H1 (cell line): ENCODE results near the gene CHRD. TPM values are rescaled to one million over a fixed set of nuclear protein-coding genes. Genes with fewer than 3 reads are reported as not detected.
A peak's percentile ranks its signal among the peaks of the same experiment; 100 is the strongest.

ENCODE experiments used
- CTCF ChIA-PET: fragments of 300-600 bp; sonication (Branson Sonifier 250); formaldehyde crosslinking; loops from one replicate; lab custom pipeline; 2021; ENCODE audit not compliant: partially characterized antibody; lab: Charles Lee
- POLR2A ChIA-PET: fragments of 300-600 bp; sonication (Branson Sonifier 250); formaldehyde crosslinking; loops from one replicate; lab custom pipeline; 2021; ENCODE audit warnings: inconsistent platforms; ENCODE audit not compliant: partially characterized antibody; lab: Charles Lee
- DNase-seq, 2 experiments: peaks; one replicate each; pipeline versions ENCODE4 v3.0.0 to v3.0.0-alpha.2; 2010 to 2022; ENCODE audit warnings: low spot score in 2 of 2, low read depth in 1 of 2, mixed read lengths in 1 of 2
- FAIRE-seq: peaks from 2 replicates; lab custom pipeline; 2011; peaks lifted over from hg19 to GRCh38; lab: Jason Lieb, UNC
- H2AFZ ChIP-seq: 2 replicates; pipeline ENCODE4 v1.8.1; 2012; ENCODE audit warnings: low read length, inconsistent platforms
- H2AK5ac ChIP-seq: 2 replicates; pipeline ENCODE4 v1.6.1; 2013; ENCODE audit warnings: low read depth, low read length
- H2BK120ac ChIP-seq: replicated peaks from 2 replicates; pipeline ENCODE3; 2013; ENCODE audit warnings: low read depth, low read length, inconsistent platforms
- H2BK12ac ChIP-seq: 2 replicates; pipeline ENCODE4 v1.6.1; 2013; ENCODE audit warnings: low read depth, low read length
- H2BK15ac ChIP-seq: 2 replicates; pipeline ENCODE4 v1.6.1; 2013; ENCODE audit warnings: low read length
- H2BK20ac ChIP-seq: 2 replicates; pipeline ENCODE4 v1.6.1; 2013; ENCODE audit warnings: low read length
- H2BK5ac ChIP-seq: 2 replicates; pipeline ENCODE4 v1.6.1; 2013; ENCODE audit warnings: low read depth, low read length
- H3K14ac ChIP-seq: 2 replicates; pipeline ENCODE4 v1.6.1; 2013; ENCODE audit warnings: inconsistent platforms; ENCODE audit not compliant: insufficient read length
- H3K18ac ChIP-seq: 2 replicates; pipeline ENCODE4 v1.6.1; 2013; ENCODE audit warnings: low read length; ENCODE audit errors: extremely low read depth
- H3K23ac ChIP-seq: 2 replicates; pipeline ENCODE4 v1.6.1; 2013; ENCODE audit warnings: inconsistent platforms; ENCODE audit not compliant: insufficient read length
- H3K23me2 ChIP-seq: 2 replicates; pipeline ENCODE4 v1.6.1; 2013; ENCODE audit warnings: low read depth, low read length
- H3K27ac ChIP-seq: 2 replicates; pipeline ENCODE4 v1.6.1; 2011; ENCODE audit warnings: low read depth, low read length, inconsistent platforms
- H3K27me3 ChIP-seq, 4 experiments: replicated peaks in 1 of 4; 1 replicate in 1 of 4; 2 replicates in 3 of 4; pipeline versions ENCODE4 v1.6.1 to v1.8.1; 2011 to 2013; ENCODE audit warnings: low read length in 3 of 4, mild to moderate bottlenecking in 3 of 4, inconsistent platforms in 2 of 4, mixed read lengths in 2 of 4, moderate library complexity in 1 of 4; ENCODE audit not compliant: control insufficient read depth in 3 of 4, insufficient read depth in 3 of 4; ENCODE audit errors: extremely low read depth in 1 of 4
- H3K36me3 ChIP-seq, 4 experiments: 2 replicates each; pipeline versions ENCODE4 v1.6.1 to v1.8.1; 2011 to 2013; ENCODE audit warnings: mild to moderate bottlenecking in 4 of 4, low read length in 3 of 4, moderate library complexity in 2 of 4, control low read depth in 1 of 4, inconsistent platforms in 1 of 4; ENCODE audit not compliant: insufficient read depth in 4 of 4, control insufficient read depth in 2 of 4
- H3K4ac ChIP-seq: replicated peaks from 2 replicates; pipeline ENCODE3; 2013; ENCODE audit warnings: low read length, low read depth, mixed read lengths, inconsistent platforms; ENCODE audit not compliant: insufficient read length
- H3K4me1 ChIP-seq, 4 experiments: replicated peaks in 1 of 4; 1 replicate in 1 of 4; 2 replicates in 3 of 4; pipeline versions ENCODE4 v1.6.1 to v1.8.1; 2011 to 2013; ENCODE audit warnings: low read length in 3 of 4, inconsistent platforms in 2 of 4, mixed read lengths in 1 of 4; ENCODE audit not compliant: insufficient read depth in 4 of 4, control insufficient read depth in 3 of 4
- H3K4me2 ChIP-seq, 2 experiments: 2 replicates each; pipeline versions ENCODE4 v1.6.1 to v1.8.1; 2011 to 2013; ENCODE audit warnings: low read depth in 2 of 2, low read length in 2 of 2, control low read depth in 1 of 2, inconsistent platforms in 1 of 2, mild to moderate bottlenecking in 1 of 2; ENCODE audit not compliant: insufficient read depth in 1 of 2
- H3K4me3 ChIP-seq, 4 experiments: fragments of 200-600, 300-600 bp in 1 of 4; sonication (generic), shearing (Covaris generic), sonication (Bioruptor Twin) in 1 of 4; 2 replicates each; pipeline versions ENCODE4 v1.5.1 to v1.8.1; 2011 to 2016; ENCODE audit warnings: low read length in 4 of 4, low read depth in 3 of 4, control low read depth in 2 of 4, inconsistent platforms in 2 of 4, mild to moderate bottlenecking in 2 of 4, mixed read lengths in 1 of 4, moderate library complexity in 1 of 4; ENCODE audit not compliant: insufficient read depth in 2 of 4; ENCODE audit errors: extremely low read depth in 1 of 4
- H3K56ac ChIP-seq: replicated peaks from 2 replicates; pipeline ENCODE3; 2013; ENCODE audit warnings: low read depth, mild to moderate bottlenecking, mixed read lengths, low read length, inconsistent platforms; ENCODE audit not compliant: insufficient read length
- H3K79me1 ChIP-seq: 2 replicates; pipeline ENCODE4 v1.6.1; 2013; ENCODE audit warnings: low read depth, low read length, control low read depth
- H3K79me2 ChIP-seq, 2 experiments: 2 replicates each; pipeline versions ENCODE4 v1.6.1 to v1.8.1; 2012 to 2013; ENCODE audit warnings: low read length in 2 of 2, mild to moderate bottlenecking in 2 of 2, inconsistent platforms in 1 of 2; ENCODE audit not compliant: insufficient read depth in 2 of 2, control insufficient read depth in 1 of 2
- H3K9ac ChIP-seq, 4 experiments: replicated peaks in 1 of 4; 1 replicate in 1 of 4; 2 replicates in 3 of 4; pipeline versions ENCODE4 v1.6.1 to v1.8.1; 2011 to 2013; ENCODE audit warnings: low read depth in 3 of 4, low read length in 3 of 4, control low read depth in 2 of 4, mild to moderate bottlenecking in 2 of 4, moderate library complexity in 2 of 4, inconsistent platforms in 1 of 4; ENCODE audit errors: extremely low read depth in 1 of 4
- H3K9me3 ChIP-seq, 2 experiments: 2 replicates each; pipeline versions ENCODE4 v1.6.1 to v1.8.1; 2012 to 2013; ENCODE audit warnings: mild to moderate bottlenecking in 2 of 2, moderate library complexity in 2 of 2, control low read depth in 1 of 2, inconsistent platforms in 1 of 2, low read depth in 1 of 2, low read length in 1 of 2, mixed read lengths in 1 of 2; ENCODE audit not compliant: insufficient read depth in 2 of 2
- H4K20me1 ChIP-seq, 2 experiments: replicated peaks in 1 of 2; 2 replicates each; pipeline versions ENCODE3 to v1.8.1; 2011 to 2013; ENCODE audit warnings: inconsistent platforms in 2 of 2, low read length in 2 of 2, mild to moderate bottlenecking in 1 of 2; ENCODE audit not compliant: insufficient read depth in 2 of 2, control insufficient read depth in 1 of 2
- H4K5ac ChIP-seq: 2 replicates; pipeline ENCODE4 v1.6.1; 2013; ENCODE audit warnings: low read length, low read depth, mixed read lengths, inconsistent platforms; ENCODE audit not compliant: insufficient read length
- H4K8ac ChIP-seq: 2 replicates; pipeline ENCODE4 v1.8.0; 2013; ENCODE audit warnings: mild to moderate bottlenecking, moderate library complexity, low read length, inconsistent platforms; ENCODE audit not compliant: insufficient read depth; ENCODE audit errors: extremely low read depth
- H4K91ac ChIP-seq: replicated peaks from 2 replicates; pipeline ENCODE3; 2013; ENCODE audit warnings: low read length, mixed read lengths, inconsistent platforms; ENCODE audit not compliant: insufficient read length
- MAFK ChIP-seq: IDR thresholded peaks from 2 replicates; pipeline ENCODE4 v1.6.1; 2012; ENCODE audit warnings: low read depth, mild to moderate bottlenecking, improper control_type of control experiment, low read length
- SP4 ChIP-seq: IDR thresholded peaks from 2 replicates; pipeline ENCODE4 v1.6.1; 2012; ENCODE audit warnings: low read length, inconsistent platforms
- TEAD4 ChIP-seq: IDR thresholded peaks from 2 replicates; pipeline ENCODE4 v1.6.1; 2012; ENCODE audit warnings: low read depth, low read length, inconsistent platforms, mixed read lengths
- WGBS, 2 experiments: shearing (Covaris generic) in 1 of 2; methylation state at CpG; one replicate each; pipeline versions ENCODE4 v1.1.6 to v1.1.7; 2013 to 2015; ENCODE audit warnings: low lambda C conversion rate in 2 of 2, mixed read lengths in 2 of 2, inconsistent platforms in 1 of 2, low coverage in 1 of 2, missing lambda C conversion rate in 1 of 2; ENCODE audit not compliant: insufficient replicate concordance in 2 of 2, insufficient coverage in 1 of 2, insufficient read length in 1 of 2; ENCODE audit errors: extremely low coverage in 1 of 2, missing lambda C conversion rate in 1 of 2; 5-methylcytosine and 5-hydroxymethylcytosine counted together
- polyA plus RNA-seq, 7 experiments: library from polyadenylated mRNA; depleted of rRNA in 3 of 7; stranded (reverse) in 5 of 7; unstranded in 2 of 7; fragments of >200 nt in 5 of 7; fragments of 200-250 nt in 2 of 7; gene quantifications; 1 replicate in 5 of 7; 2 replicates in 1 of 7; 4 replicates in 1 of 7; pipeline versions ENCODE4 v1.2.1 to v1.2.3, GENCODE V29; 2011 to 2013; ENCODE audit warnings: missing spikeins in 2 of 7, mixed read lengths in 2 of 7
- total RNA-seq: library from RNA; stranded (reverse); fragmentation: NEBNext Ultra II Directional; extraction: Animal tissue kit (Norgen Biotek cat#: 25700); gene quantifications from 2 replicates; pipeline ENCODE4 v1.2.1, GENCODE V29; 2021

The CHRD gene
- total and polyA plus RNA-seq, 2 of the 8 experiments (the other 6 are each of a cell fraction or from before 2014, with no cell fraction given), result 0.62 to 0.86 TPM

GRCh38 chr3:184375747-184376461 is 4.0 kb upstream of the CHRD start:
- H3K18ac ChIP-seq, result 0 out of 2 replicates have a peak overlapping the region, but pooled peaks have one; percentile 41
- no peaks in the 10 kb centered on the region for H3K36me3 ChIP-seq
- no peaks in the 10 kb centered on the region for H3K79me2 ChIP-seq
- TF ChIP-seq MAFK (no peak), TEAD4 (peak; percentile 84), SP4 (no peak)
- TF ChIP-seq, all 59 proteins: peak for 1
- H2BK12ac ChIP-seq, result 0 out of 2 replicates have a peak overlapping the region, but pooled peaks have one; percentile 80
- H3K9me3 ChIP-seq, result no peaks in the 10 kb centered on the region
- no peaks in the 10 kb centered on the region for H3K79me1 ChIP-seq
- no peak overlapping the region for H3K4ac ChIP-seq
- no peak overlapping the region for H2BK120ac ChIP-seq
- 76% methylated on average over 12 of the region's 12 CpGs; no CpG with 5 or more reads in 1 of the 2 experiments for WGBS, 2 experiments
- H2BK20ac ChIP-seq, result no peak overlapping the region
- H3K14ac ChIP-seq, result no peak overlapping the region
- DNase-seq (no peak), FAIRE-seq (no peak)
- H2BK15ac ChIP-seq, result no peak overlapping the region
- no peak overlapping the region for H3K9ac ChIP-seq
- H3K27me3 ChIP-seq, result peaks cover 12 to 25% (median 23%) of the 10 kb centered on the region in 4 experiments
- ChIA-PET POLR2A (interaction anchor here (1.1 to 1.6 kb wide), 3 partner anchors 14 to 166 kb away, joined by 3 to 4 read pairs (median 3); partner anchors contain the start of genes CLCN2 and POLR2H), CTCF (interaction anchor here (0.7 to 11.5 kb wide), 12 partner anchors 8 to 163 kb away, joined by 3 to 223 read pairs (median 6); partner anchors contain the start of gene CHRD)
- H2BK5ac ChIP-seq, result no peak overlapping the region
- H4K20me1 ChIP-seq, result peaks cover under 1 to 3% of the 10 kb centered on the region in 2 experiments
- peaks cover 4 to 34% (median 24%) of the 10 kb centered on the region in 4 experiments for H3K4me1 ChIP-seq
- no peak overlapping the region for H2AFZ ChIP-seq
- H4K5ac ChIP-seq, result no peak overlapping the region
- H3K23ac ChIP-seq, result no peak overlapping the region
- H3K27ac ChIP-seq, result no peak overlapping the region
- no peak overlapping the region for H3K4me3 ChIP-seq
- H4K91ac ChIP-seq, result no peak overlapping the region
- no peak overlapping the region for H3K4me2 ChIP-seq
- H2AK5ac ChIP-seq, result no peak overlapping the region; the same call in 1 of the 2 replicates
- H4K8ac ChIP-seq, result peak overlapping the region; percentile 42; the same call in 1 of the 2 replicates
- peaks cover 8% of the 10 kb centered on the region; the same call in 1 of the 2 replicates for H3K23me2 ChIP-seq
- H3K56ac ChIP-seq, result no peak overlapping the region
